Keratinocyte (primary cell): ENCODE measurements around the gene FOXE3.

ENCODE experiments used
- EZH2 ChIP-seq: IDR thresholded peaks from one replicate; pipeline ENCODE4 v1.6.1; 2012; ENCODE audit warnings: inconsistent platforms, mild to moderate bottlenecking, low read length, moderate library complexity
- TF ChIP-seq, protein P1 (sequence below), 3 experiments: IDR thresholded peaks in 1 of 3; conservative IDR thresholded peaks in 1 of 3; optimal IDR thresholded peaks in 1 of 3; 2 replicates in 2 of 3; 3 replicates in 1 of 3; pipeline versions ENCODE3 to v1.5.1; 2011; ENCODE audit warnings: low read length in 3 of 3, mild to moderate bottlenecking in 3 of 3, moderate library complexity in 2 of 3, control low read depth in 1 of 3, inconsistent platforms in 1 of 3; ENCODE audit not compliant: insufficient read depth in 2 of 3; ENCODE audit errors: extremely low read depth in 1 of 3

DNA sequence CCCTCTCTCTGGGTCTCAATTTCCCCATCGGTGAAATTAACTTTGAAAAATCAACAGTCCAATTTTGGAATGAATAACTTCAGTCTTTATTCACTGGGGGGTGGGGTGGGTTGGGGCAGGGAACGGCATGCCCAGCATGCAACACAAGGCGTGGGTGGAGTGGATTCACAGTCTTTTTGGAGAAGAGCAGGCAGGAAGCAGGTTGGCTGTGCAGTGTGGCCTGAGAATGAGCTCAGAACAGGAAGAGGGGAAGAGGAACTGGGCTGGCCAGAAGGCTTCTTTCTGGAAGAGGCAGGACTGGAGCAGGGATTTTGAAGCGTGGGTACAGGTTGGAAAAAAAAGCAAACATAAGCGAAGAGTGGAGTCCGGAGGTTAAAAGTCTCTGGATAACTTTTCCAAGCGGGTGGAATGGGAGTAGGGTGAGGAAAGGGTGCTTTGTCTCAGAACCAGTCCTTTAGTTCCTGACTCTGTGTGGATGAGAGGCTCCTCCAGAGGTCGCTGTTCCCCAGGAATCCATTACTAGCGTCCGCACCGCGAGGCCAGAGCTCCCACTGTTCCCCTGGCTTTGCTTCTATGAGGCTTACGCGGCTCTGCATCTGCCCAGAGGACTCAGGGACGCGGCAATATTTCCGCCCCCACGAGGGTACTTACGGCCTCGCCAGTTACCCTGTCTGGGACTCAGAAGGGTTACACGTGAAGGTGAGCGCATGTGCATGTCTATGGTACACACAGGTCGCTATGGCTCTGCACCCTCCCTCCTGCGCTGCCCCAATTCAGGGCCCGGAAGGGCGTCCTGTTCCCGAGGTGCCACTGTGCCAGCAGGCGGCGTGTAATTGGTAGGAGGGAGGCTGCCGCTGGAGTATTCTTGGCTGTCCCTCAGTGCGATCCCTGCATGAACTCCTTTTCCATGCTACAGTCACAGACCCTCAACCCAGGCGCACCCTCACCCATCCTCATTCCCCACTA lies 16.3 kb downstream of the FOXE3 start:
- TF ChIP-seq, protein P1, sequence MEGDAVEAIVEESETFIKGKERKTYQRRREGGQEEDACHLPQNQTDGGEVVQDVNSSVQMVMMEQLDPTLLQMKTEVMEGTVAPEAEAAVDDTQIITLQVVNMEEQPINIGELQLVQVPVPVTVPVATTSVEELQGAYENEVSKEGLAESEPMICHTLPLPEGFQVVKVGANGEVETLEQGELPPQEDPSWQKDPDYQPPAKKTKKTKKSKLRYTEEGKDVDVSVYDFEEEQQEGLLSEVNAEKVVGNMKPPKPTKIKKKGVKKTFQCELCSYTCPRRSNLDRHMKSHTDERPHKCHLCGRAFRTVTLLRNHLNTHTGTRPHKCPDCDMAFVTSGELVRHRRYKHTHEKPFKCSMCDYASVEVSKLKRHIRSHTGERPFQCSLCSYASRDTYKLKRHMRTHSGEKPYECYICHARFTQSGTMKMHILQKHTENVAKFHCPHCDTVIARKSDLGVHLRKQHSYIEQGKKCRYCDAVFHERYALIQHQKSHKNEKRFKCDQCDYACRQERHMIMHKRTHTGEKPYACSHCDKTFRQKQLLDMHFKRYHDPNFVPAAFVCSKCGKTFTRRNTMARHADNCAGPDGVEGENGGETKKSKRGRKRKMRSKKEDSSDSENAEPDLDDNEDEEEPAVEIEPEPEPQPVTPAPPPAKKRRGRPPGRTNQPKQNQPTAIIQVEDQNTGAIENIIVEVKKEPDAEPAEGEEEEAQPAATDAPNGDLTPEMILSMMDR (optimal IDR thresholded peaks at IDR 0.05 in 1 of 3, IDR thresholded peaks at IDR 0.05 in 1 of 3, conservative IDR thresholded peaks at IDR 0.05 in 1 of 3; ENCODE audit: extremely low read depth in 1 of 3, insufficient read depth in 2 of 3, low read length in 3 of 3): peak; percentile 81 to 91 (median 90)
- TF ChIP-seq EZH2: peak; percentile 51
